IMR-90 (cell line): Measurements from ENCODE around the gene CHL1. TPM values are rescaled to one million over a fixed set of nuclear protein-coding genes. Genes with fewer than 3 reads are reported as not detected.

Experiments
- ATAC-seq: fragments of 200-7000 bp; cut with Tn5 transposase; 2 replicates; pipeline ENCODE4 v1.9.1; 2020; ENCODE audit warnings: low read depth, mild to moderate bottlenecking, moderate library complexity
- BruUV-seq: library from RNA; stranded (reverse); fragments of 400-500 nt; replicated peaks from 2 replicates; lab custom pipeline; 2021; lab: Mats Ljungman, UMichigan
- CTCF ChIA-PET: fragments of 300-600 bp; formaldehyde crosslinking; extraction: SDS; loops from one replicate; lab custom pipeline; 2021; ENCODE audit warnings: antibody characterized with exemption; lab: Yijun Ruan, JAX
- POLR2A ChIA-PET: fragments of 300-600 bp; sonication (Branson Sonifier 250); formaldehyde crosslinking; loops from one replicate; lab custom pipeline; 2022; ENCODE audit warnings: antibody characterized with exemption; ENCODE audit not compliant: unreplicated experiment; lab: Charles Lee
- DNase-seq: peaks from one replicate; pipeline ENCODE4 v3.0.0; 2013
- H2AFZ ChIP-seq: replicated peaks from 2 replicates; pipeline ENCODE3; 2013; ENCODE audit warnings: low read length, mild to moderate bottlenecking; ENCODE audit not compliant: poor library complexity
- H2AK5ac ChIP-seq: 2 replicates; pipeline ENCODE4 v1.6.1; 2013; ENCODE audit warnings: low read depth, low read length, inconsistent platforms
- H2AK9ac ChIP-seq: replicated peaks from 2 replicates; pipeline ENCODE3; 2013; ENCODE audit warnings: mild to moderate bottlenecking, low read depth, low read length, moderate library complexity; ENCODE audit not compliant: poor library complexity
- H2BK120ac ChIP-seq: 2 replicates; pipeline ENCODE4 v1.6.1; 2013; ENCODE audit warnings: low read depth, low read length, inconsistent platforms
- H2BK15ac ChIP-seq: 3 replicates; pipeline ENCODE4 v1.6.1; 2013; ENCODE audit warnings: low read depth, low read length, inconsistent platforms
- H2BK20ac ChIP-seq: 2 replicates; pipeline ENCODE4 v1.6.1; 2013; ENCODE audit warnings: low read depth, mild to moderate bottlenecking, inconsistent platforms, low read length, moderate library complexity
- H2BK5ac ChIP-seq: 2 replicates; pipeline ENCODE4 v1.6.1; 2013; ENCODE audit warnings: mild to moderate bottlenecking, low read depth, low read length, inconsistent platforms; ENCODE audit not compliant: poor library complexity, severe bottlenecking
- H3K14ac ChIP-seq: replicated peaks from 2 replicates; pipeline ENCODE4 v1.6.1; 2013; ENCODE audit warnings: low read depth, low read length, inconsistent platforms
- H3K18ac ChIP-seq: 2 replicates; pipeline ENCODE4 v1.6.1; 2013; ENCODE audit warnings: low read depth, low read length, control low read depth
- H3K23ac ChIP-seq: 2 replicates; pipeline ENCODE4 v1.6.1; 2013; ENCODE audit warnings: low read depth, low read length, inconsistent platforms
- H3K27ac ChIP-seq: 2 replicates; pipeline ENCODE4 v1.5.1; 2013; ENCODE audit warnings: mild to moderate bottlenecking, control low read depth, low read length; ENCODE audit not compliant: insufficient read depth
- H3K27me3 ChIP-seq: 2 replicates; pipeline ENCODE4 v1.6.1; 2013; ENCODE audit warnings: low read length; ENCODE audit not compliant: control insufficient read depth, insufficient read depth
- H3K36me3 ChIP-seq: 2 replicates; pipeline ENCODE4 v1.6.1; 2013; ENCODE audit warnings: low read length, mixed read lengths; ENCODE audit not compliant: control insufficient read depth, insufficient read depth
- H3K4ac ChIP-seq: 2 replicates; pipeline ENCODE4 v1.6.1; 2013; ENCODE audit warnings: low read depth, low read length, inconsistent platforms
- H3K4me1 ChIP-seq: 2 replicates; pipeline ENCODE4 v1.6.1; 2013; ENCODE audit warnings: low read length, mixed read lengths; ENCODE audit not compliant: control insufficient read depth, insufficient read depth
- H3K4me2 ChIP-seq: 2 replicates; pipeline ENCODE4 v1.6.1; 2013; ENCODE audit warnings: low read depth, mild to moderate bottlenecking, control low read depth, low read length, moderate library complexity
- H3K4me3 ChIP-seq: 2 replicates; pipeline ENCODE4 v1.5.1; 2013; ENCODE audit warnings: low read depth, mild to moderate bottlenecking, control low read depth, low read length, moderate library complexity; ENCODE audit not compliant: insufficient read depth
- H3K56ac ChIP-seq: 2 replicates; pipeline ENCODE4 v1.6.1; 2013; ENCODE audit warnings: low read length, inconsistent platforms; ENCODE audit not compliant: insufficient read depth; ENCODE audit errors: extremely low read depth
- H3K79me1 ChIP-seq, 2 experiments: 2 replicates each; pipeline ENCODE4 v1.6.1; 2013; ENCODE audit warnings: low read length in 2 of 2, inconsistent platforms in 1 of 2, low read depth in 1 of 2
- H3K9ac ChIP-seq: 2 replicates; pipeline ENCODE4 v1.6.1; 2013; ENCODE audit warnings: low read depth, low read length, control low read depth
- H3K9me1 ChIP-seq: 2 replicates; pipeline ENCODE4 v1.6.1; 2013; ENCODE audit warnings: low read length, inconsistent platforms; ENCODE audit not compliant: insufficient read depth
- H3K9me3 ChIP-seq: 2 replicates; pipeline ENCODE4 v1.6.1; 2013; ENCODE audit warnings: low read length; ENCODE audit not compliant: control insufficient read depth, insufficient read depth
- H4K20me1 ChIP-seq: 2 replicates; pipeline ENCODE4 v1.6.1; 2013; ENCODE audit warnings: low read length, inconsistent platforms; ENCODE audit not compliant: insufficient read depth
- H4K5ac ChIP-seq: 2 replicates; pipeline ENCODE4 v1.6.1; 2013; ENCODE audit warnings: mild to moderate bottlenecking, low read depth, low read length, control low read depth
- H4K8ac ChIP-seq, 2 experiments: 2 replicates each; pipeline ENCODE4 v1.6.1; 2013; ENCODE audit warnings: low read depth in 2 of 2, low read length in 2 of 2, control low read depth in 1 of 2, inconsistent platforms in 1 of 2
- H4K91ac ChIP-seq: 2 replicates; pipeline ENCODE4 v1.6.1; 2013; ENCODE audit warnings: low read depth, low read length, inconsistent platforms; ENCODE audit not compliant: insufficient read depth
- BHLHE40 ChIP-seq: fragments of 150-350 bp; IDR thresholded peaks from 2 replicates; pipeline ENCODE4 v1.6.1; 2016; ENCODE audit warnings: mild to moderate bottlenecking, low read depth, low read length
- CHD1 ChIP-seq: IDR thresholded peaks from 2 replicates; pipeline ENCODE4 v1.6.1; 2012; ENCODE audit warnings: low read depth, low read length, improper control_type of control experiment
- FOS ChIP-seq: fragments of 150-350 bp; IDR thresholded peaks from 2 replicates; pipeline ENCODE4 v1.6.1; 2016; ENCODE audit warnings: low read depth, low read length
- MAFK ChIP-seq: IDR thresholded peaks from 2 replicates; pipeline ENCODE4 v1.6.1; 2012; ENCODE audit warnings: low read depth, low read length, improper control_type of control experiment
- MAZ ChIP-seq: IDR thresholded peaks from 2 replicates; pipeline ENCODE4 v1.6.1; 2012; ENCODE audit warnings: low read depth, mild to moderate bottlenecking, low read length, improper control_type of control experiment, moderate library complexity, borderline replicate concordance
- MXI1 ChIP-seq: IDR thresholded peaks from 2 replicates; pipeline ENCODE4 v1.6.1; 2012; ENCODE audit warnings: low read depth, mild to moderate bottlenecking, low read length, moderate library complexity, borderline replicate concordance
- NFE2L2 ChIP-seq: fragments of 150-350 bp; IDR thresholded peaks from 2 replicates; pipeline ENCODE4 v1.6.1; 2016; ENCODE audit warnings: low read depth, mild to moderate bottlenecking, low read length
- RAD21 ChIP-seq: IDR thresholded peaks from 2 replicates; pipeline ENCODE4 v1.6.1; 2012; ENCODE audit warnings: low read length, improper control_type of control experiment
- RCOR1 ChIP-seq: IDR thresholded peaks from 2 replicates; pipeline ENCODE4 v1.6.1; 2012; ENCODE audit warnings: mild to moderate bottlenecking, low read length, improper control_type of control experiment; ENCODE audit not compliant: insufficient replicate concordance
- RFX5 ChIP-seq: IDR thresholded peaks from 2 replicates; pipeline ENCODE4 v1.8.0; 2012; ENCODE audit warnings: low read depth, mild to moderate bottlenecking, low read length, moderate library complexity
- SMC3 ChIP-seq: fragments of 150-350 bp; IDR thresholded peaks from 2 replicates; pipeline ENCODE4 v1.6.1; 2016; ENCODE audit warnings: low read depth, mild to moderate bottlenecking, antibody characterized with exemption, low read length, moderate library complexity
- WGBS, 2 experiments: methylation state at CpG; one replicate each; pipeline versions ENCODE4 v1.1.5 to v1.1.7; 2013; ENCODE audit warnings: missing lambda C conversion rate in 2 of 2; ENCODE audit not compliant: insufficient read length in 1 of 2; ENCODE audit errors: extremely low coverage in 2 of 2; 5-methylcytosine and 5-hydroxymethylcytosine counted together
- dilution Hi-C: fragments of 300-500 bp; cut with HindIII; formaldehyde crosslinking; loops from one replicate; pipeline ENCODE4 v1.14.3; 2018; ENCODE audit warnings: low sequenced_read_pairs; ENCODE audit not compliant: unreplicated experiment
- in situ Hi-C: fragments of 300-500 bp; cut with MboI; formaldehyde crosslinking; loops from 3 replicates; pipeline ENCODE4 v1.14.3; 2019; ENCODE audit warnings: low sequenced_read_pairs, inconsistent platforms, mixed read lengths
- intact Hi-C: fragments of 100-400 bp; cut with micrococcal nuclease; formaldehyde crosslinking; loops from 2 replicates; pipeline ENCODE4 v1.10.0; 2022
- polyA plus RNA-seq, 3 experiments: library from polyadenylated mRNA; depleted of rRNA; stranded (reverse); fragments of >200 nt; gene quantifications; 2 replicates each; pipeline ENCODE4 v1.2.3, GENCODE V29; 2012; ENCODE audit warnings: low replicate concordance in 1 of 3
- total RNA-seq: library from RNA; depleted of rRNA; stranded (reverse); fragments of >200 nt; gene quantifications from 2 replicates; pipeline ENCODE4 v1.2.3, GENCODE V29; 2012
- TF ChIP-seq, protein P1 (sequence below): fragments of 150-350 bp; IDR thresholded peaks from 2 replicates; pipeline ENCODE4 v1.6.1; 2017; ENCODE audit warnings: mild to moderate bottlenecking, antibody characterized with exemption, low read length, low read depth
- TF ChIP-seq, protein P2 (sequence below): fragments of 150-350 bp; IDR thresholded peaks from 2 replicates; pipeline ENCODE4 v1.6.1; 2016; ENCODE audit warnings: low read depth, mild to moderate bottlenecking, low read length, moderate library complexity, borderline replicate concordance
- TF ChIP-seq, protein P3 (sequence below): conservative IDR thresholded peaks from 2 replicates; pipeline ENCODE4 v1.5.1; 2012; ENCODE audit warnings: mild to moderate bottlenecking, low read depth, low read length, improper control_type of control experiment

Gene CHL1
- total and polyA plus RNA-seq, 2 of the 4 experiments (the other 2 are of a cell fraction): 0.38 to 1.6 TPM

DNA sequence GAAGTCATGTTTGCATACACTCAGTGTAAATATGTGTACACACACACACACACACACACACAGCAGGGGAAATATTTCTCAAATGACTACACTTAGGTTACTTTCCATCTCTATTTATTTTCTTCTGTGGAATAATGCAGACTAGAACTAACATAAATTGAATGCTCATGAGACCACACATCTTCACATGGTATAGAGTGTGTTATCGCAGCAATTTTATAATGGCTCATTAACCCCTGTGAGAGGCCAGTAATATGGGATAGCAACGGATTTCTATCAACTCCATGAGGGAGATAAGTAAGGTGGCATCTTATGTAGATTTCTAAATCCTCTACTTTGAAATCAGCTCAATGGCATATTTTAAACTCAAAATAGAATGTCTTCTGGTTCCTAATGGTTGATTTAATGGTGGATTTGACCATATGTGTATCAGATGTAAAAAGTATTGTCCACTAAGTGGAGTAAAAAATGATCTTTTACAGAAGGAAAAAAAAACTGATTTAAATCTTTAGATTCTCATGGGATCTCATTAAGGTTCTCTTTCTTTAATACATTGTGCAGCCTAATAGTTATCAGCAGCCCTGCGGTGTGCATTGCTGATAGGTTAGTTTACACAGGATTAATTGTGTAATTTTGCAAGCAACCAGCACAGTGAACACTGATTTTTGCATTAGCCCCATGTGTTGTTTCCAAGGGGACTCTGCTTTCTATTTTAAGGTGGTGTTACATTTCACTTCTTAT is 32.0 kb downstream of the CHL1 start:
- H3K9me1 ChIP-seq: no peaks in the 10 kb centered on the region
- TF ChIP-seq RAD21 (no peak), MAZ (no peak), MAFK (no peak), RFX5 (no peak), MXI1 (no peak), RCOR1 (no peak), BHLHE40 (no peak), FOS (no peak), NFE2L2 (no peak), CHD1 (no peak), SMC3 (no peak)
- TF ChIP-seq, protein P1, sequence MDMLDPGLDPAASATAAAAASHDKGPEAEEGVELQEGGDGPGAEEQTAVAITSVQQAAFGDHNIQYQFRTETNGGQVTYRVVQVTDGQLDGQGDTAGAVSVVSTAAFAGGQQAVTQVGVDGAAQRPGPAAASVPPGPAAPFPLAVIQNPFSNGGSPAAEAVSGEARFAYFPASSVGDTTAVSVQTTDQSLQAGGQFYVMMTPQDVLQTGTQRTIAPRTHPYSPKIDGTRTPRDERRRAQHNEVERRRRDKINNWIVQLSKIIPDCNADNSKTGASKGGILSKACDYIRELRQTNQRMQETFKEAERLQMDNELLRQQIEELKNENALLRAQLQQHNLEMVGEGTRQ: no peak
- TF ChIP-seq, protein P2, sequence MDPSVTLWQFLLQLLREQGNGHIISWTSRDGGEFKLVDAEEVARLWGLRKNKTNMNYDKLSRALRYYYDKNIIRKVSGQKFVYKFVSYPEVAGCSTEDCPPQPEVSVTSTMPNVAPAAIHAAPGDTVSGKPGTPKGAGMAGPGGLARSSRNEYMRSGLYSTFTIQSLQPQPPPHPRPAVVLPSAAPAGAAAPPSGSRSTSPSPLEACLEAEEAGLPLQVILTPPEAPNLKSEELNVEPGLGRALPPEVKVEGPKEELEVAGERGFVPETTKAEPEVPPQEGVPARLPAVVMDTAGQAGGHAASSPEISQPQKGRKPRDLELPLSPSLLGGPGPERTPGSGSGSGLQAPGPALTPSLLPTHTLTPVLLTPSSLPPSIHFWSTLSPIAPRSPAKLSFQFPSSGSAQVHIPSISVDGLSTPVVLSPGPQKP: no peak
- TF ChIP-seq, protein P3, sequence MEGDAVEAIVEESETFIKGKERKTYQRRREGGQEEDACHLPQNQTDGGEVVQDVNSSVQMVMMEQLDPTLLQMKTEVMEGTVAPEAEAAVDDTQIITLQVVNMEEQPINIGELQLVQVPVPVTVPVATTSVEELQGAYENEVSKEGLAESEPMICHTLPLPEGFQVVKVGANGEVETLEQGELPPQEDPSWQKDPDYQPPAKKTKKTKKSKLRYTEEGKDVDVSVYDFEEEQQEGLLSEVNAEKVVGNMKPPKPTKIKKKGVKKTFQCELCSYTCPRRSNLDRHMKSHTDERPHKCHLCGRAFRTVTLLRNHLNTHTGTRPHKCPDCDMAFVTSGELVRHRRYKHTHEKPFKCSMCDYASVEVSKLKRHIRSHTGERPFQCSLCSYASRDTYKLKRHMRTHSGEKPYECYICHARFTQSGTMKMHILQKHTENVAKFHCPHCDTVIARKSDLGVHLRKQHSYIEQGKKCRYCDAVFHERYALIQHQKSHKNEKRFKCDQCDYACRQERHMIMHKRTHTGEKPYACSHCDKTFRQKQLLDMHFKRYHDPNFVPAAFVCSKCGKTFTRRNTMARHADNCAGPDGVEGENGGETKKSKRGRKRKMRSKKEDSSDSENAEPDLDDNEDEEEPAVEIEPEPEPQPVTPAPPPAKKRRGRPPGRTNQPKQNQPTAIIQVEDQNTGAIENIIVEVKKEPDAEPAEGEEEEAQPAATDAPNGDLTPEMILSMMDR: no peak
- no peak overlapping the region for H3K27ac ChIP-seq
- H3K27me3 ChIP-seq: no peaks in the 10 kb centered on the region
- no peak overlapping the region for H2BK5ac ChIP-seq
- no peak overlapping the region for H3K4me3 ChIP-seq
- ChIA-PET CTCF (interaction anchor here (1.1 kb wide), 1 partner anchor 21 kb away, joined by 3 read pairs; no protein-coding TSS in a partner anchor), POLR2A (no interaction called here)
- H3K56ac ChIP-seq: no peak overlapping the region
- H2BK20ac ChIP-seq: no peak overlapping the region
- no TSS peak for BruUV-seq
- no peak overlapping the region for H3K23ac ChIP-seq
- H3K9me3 ChIP-seq: peaks cover 2% of the 10 kb centered on the region; the same call in 1 of the 2 replicates
- no peak overlapping the region for H3K14ac ChIP-seq
- H3K9ac ChIP-seq: no peak overlapping the region
- DNase-seq (no peak), ATAC-seq (no peak)
- intact Hi-C loops (no loop called here), dilution Hi-C loops (no loop called here), in situ Hi-C loops (no loop called here)
- no CpG with 5 or more reads among the region's 3 CpGs for WGBS, 2 experiments
- H3K4me1 ChIP-seq: no peaks in the 10 kb centered on the region
- no peak overlapping the region for H4K91ac ChIP-seq
- H4K8ac ChIP-seq: no peak overlapping the region
- H2AK5ac ChIP-seq: no peak overlapping the region
- no peaks in the 10 kb centered on the region for H3K79me1 ChIP-seq
- no peak overlapping the region for H2BK120ac ChIP-seq
- no peak overlapping the region for H3K18ac ChIP-seq
- H4K5ac ChIP-seq: no peak overlapping the region
- no peak overlapping the region for H3K4ac ChIP-seq
- no peaks in the 10 kb centered on the region for H3K36me3 ChIP-seq
- no peaks in the 10 kb centered on the region for H4K20me1 ChIP-seq
- no peak overlapping the region for H2AFZ ChIP-seq
- no peak overlapping the region for H2AK9ac ChIP-seq
- no peak overlapping the region for H3K4me2 ChIP-seq
- no peak overlapping the region for H2BK15ac ChIP-seq
